CD4-positive, alpha-beta T cell treated with Interleukin-10 for 1 hour (primary cell): ENCODE measurements around the gene C9.
"Not testable (repeated sequence)": the region's sequence is repeated elsewhere in the genome, so short reads cannot be mapped to it uniquely, and the experiment has no call there.

Source experiments
- DNase-seq: peaks from one replicate; pipeline ENCODE4 v3.0.0-alpha.2; 2020

C9 gene

GRCh38 chr5:39319395-39319794 is 44.9 kb downstream of the C9 start:
- DNase-seq, result no peak

DNA sequence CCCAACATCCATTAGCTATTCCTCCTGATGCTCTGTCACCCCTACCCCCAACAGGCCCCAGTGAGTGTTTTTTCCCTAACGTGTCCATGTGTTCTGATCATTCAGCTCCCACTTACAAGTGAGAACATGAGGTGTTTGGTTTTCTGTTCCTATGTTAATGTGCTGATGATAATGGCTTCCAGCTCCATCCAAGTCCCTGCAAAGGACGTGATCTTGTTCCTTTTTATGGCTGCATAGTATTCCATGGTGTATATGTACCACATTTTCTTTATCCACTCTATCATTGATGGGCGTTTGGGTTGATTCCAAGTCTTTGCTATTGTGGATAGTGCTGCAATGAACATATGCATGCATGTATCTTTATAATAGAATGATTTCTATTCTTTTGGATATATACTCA is 47.8 kb downstream of the C9 start:
- DNase-seq, result not testable (repeated sequence)

DNA sequence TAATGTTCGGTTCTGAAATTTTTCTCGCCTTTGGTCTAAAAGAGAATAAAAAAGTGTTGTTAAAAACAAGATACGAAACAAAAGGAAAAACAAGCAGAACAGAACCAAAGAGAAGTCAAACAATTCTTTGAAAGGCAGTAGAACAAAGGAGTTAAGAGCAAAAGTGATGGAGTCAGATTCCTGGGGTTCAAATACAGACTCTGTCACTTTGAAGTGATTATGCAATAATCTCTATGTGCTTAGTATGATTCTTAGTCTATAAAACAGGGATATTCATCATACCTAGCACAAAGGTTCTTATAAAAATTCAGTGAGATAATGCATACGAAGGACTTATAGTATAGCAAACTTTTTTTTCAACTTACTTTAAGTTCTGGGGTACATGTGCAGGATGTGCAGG is 48.3 kb downstream of the C9 start:
- DNase-seq, result no peak

GRCh38 chr5:39314591-39314990 is 49.7 kb downstream of the C9 start:
- DNase-seq, result no peak

GRCh38 chr5:39309534-39309933 is 54.8 kb downstream of the C9 start:
- DNase-seq, result no peak

DNA sequence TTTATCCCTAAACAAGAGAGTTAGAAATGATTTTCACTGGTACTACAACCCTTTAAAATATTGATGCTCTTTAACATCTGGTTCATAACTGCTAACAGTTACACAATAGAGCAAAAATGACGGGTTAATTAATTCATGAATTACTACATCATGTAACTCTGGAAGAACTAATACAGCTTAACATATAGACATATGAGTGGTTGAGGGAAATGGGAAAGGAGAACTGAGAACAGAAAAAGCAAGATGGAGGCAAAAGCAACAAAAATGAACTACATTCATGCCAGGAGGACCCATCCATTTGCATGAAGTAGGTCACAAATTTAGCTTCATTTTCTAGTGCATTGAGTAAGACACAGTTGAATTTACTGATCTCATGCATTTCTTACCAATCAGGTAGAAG is 61.8 kb downstream of the C9 start:
- no peak for DNase-seq

- no peak for DNase-seq
Measured at GRCh38 chr5:39301406-39301805, 62.9 kb downstream of the C9 start.

DNA sequence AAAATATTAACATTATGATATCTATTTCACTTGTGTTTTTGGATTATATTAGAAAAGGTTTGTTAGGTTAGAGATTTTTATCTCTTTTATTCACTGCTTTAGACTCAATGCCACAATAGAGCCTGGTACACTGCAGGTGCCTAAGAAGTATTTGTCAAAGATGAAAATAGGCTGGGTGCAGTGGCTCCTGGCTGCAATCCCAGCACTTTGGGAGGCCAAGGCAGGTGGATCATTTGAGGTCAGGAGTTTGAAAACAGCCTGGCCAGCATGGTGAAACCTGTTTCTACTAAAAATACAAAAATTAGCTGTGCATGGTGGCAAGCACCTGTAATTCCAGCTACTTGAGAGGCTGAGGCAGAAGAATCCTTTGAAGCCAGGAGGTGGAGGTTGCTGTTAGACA is 64.3 kb downstream of the C9 start:
- no peak for DNase-seq

- no peak for DNase-seq
Measured at GRCh38 chr5:39294736-39295135, 69.6 kb downstream of the C9 start.

GRCh38 chr5:39284552-39284951 is 79.7 kb downstream of the C9 start:
- no peak for DNase-seq

DNA sequence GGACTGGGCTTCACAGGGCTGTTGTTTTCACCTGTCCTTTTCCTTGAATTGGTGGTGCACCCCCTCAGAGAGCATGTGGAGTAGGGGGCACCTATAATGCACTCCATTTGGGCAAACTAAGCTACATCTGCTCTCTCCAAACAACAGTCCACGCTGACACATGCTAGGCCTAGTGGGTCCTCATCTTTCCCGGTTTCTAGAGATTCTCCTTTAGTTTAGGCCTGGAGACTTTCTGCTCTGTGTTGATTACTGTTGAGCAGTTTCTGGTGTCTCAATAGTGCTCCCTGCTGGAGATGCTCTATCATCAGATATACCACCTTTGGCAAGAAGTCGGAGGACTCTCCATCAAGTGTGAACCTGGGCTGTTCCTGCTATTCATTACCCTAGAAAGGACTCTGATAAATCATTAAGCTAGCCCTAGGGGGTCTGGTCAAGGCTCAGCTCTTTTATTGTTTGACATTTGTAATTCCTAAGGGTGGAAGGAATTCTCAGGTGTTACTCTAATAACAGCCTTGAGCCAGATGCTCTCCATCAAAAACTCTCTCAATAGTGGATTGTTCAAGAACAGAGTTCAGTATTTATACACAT is 81.0 kb downstream of the C9 start:
- peak; percentile 86 for DNase-seq

DNA sequence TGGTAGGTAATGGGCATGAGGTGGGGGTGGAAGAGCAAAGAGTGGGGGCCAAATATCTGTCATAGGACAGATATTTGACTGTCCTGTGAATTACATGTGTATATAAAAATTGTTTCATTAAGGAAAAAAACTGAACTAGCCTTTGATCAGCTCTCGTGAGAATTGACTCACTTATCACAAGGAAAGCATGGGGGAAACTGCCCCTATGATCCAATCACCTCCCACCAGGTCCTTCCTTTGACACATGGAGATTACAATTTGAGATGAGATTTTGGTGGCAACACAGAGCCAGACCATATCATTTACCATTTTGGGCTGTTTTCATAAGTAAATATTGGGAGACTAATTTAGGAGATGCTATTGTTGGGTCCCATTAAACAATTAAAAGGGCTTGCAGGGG is 81.7 kb downstream of the C9 start:
- no peak for DNase-seq

GRCh38 chr5:39275865-39276264 is 88.4 kb downstream of the C9 start:
- DNase-seq, result not testable (repeated sequence)

- DNase-seq, result peak; percentile 53
Measured at GRCh38 chr5:39274398-39275085, 89.8 kb downstream of the C9 start.

DNA sequence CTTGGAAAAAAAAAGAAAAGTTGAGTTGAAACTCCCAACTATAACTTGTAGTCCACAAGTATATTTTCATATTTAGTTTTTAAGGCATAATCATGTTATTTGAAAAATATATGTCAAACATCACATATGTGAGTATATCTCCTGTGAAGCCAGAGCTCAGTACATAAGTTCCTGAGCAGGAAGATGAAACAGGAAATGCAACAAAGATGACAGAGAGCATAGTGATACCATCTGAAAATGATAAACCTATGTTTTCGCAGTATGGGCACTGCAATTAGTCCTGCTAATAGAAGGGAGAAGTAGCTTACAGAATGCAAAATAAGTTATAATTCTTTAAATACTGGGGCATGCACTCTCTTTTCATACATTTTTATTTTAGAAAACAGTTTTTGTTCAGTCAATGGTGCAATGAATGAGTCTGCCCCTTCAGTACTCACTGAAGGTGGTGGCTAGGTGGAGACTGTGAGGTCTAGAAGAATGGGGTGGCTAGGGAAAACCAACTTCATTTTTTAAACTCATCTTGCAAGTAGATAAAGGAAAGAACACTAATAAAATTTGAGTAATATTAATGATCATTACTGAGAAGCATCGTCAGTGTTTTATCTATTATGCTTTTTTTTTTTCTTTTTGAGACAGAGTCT is 90.9 kb downstream of the C9 start:
- peak; percentile 50 for DNase-seq

- not testable (repeated sequence) for DNase-seq
Measured at GRCh38 chr5:39272869-39273231, 91.4 kb downstream of the C9 start.

GRCh38 chr5:39270225-39270848 is 94.0 kb downstream of the C9 start:
- DNase-seq, result peak; percentile 40

GRCh38 chr5:39267186-39267585 is 97.1 kb downstream of the C9 start:
- no peak for DNase-seq

GRCh38 chr5:39266442-39266841 is 97.9 kb downstream of the C9 start:
- no peak for DNase-seq

DNA sequence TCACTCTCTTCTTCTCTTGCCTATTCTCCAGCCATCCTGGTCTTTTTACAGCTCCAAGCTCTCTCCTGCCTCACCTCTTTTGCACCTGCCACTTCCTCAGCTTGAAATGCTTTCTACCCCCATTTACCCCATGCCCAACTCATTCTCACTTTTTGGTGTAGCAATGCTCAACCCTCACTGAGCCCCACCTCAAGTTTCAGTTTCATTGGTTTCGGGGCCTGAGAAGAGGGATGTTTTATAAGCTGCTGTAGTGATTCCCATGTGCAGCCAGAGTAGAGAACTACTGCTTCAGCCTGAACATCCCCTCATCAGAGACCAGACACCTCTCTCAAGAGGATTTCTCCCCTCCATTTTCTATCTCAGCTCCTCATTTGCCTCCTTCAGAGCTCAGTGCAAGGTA is 99.8 kb downstream of the C9 start:
- DNase-seq, result peak; percentile 31

DNA sequence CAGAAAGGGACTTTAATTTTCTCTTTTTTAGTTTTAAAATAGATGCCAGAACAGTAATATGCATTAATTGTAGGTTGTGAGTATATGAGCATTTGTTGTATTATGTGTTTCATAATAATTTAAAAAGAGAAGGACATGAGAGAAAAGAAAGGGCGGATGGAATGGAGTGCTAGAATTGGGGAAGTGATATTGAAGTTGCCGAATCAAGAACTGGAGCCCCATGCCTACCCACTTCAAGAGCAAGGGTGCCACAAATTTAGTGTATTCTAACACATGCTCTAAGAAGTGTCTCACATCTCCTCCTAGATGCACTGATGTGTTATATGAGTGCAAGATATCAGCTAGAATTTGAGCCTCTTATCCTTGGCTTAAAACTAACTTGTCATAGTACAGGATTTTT is 101.3 kb downstream of the C9 start:
- DNase-seq, result no peak

DNA sequence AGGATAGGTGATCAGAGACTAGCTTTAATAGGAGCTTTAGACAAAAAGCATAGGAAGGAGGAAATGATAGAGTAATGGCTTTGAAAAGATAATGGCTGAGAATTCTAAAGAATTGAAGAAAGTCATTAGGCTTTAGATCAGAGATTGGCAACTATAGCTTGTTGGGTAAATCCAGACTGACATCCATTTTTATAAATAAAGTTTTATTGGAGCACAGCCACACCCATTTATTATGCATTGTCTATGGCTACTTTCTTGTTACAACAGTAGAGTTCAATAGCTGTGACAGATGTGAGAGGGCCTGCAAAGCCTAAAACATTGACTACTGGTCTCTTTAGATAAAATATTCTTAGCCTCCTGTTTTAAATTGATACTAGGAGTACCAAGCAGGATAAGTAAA is 104.2 kb downstream of the C9 start:
- DNase-seq, result no peak

GRCh38 chr5:39257554-39257953 is 106.7 kb downstream of the C9 start:
- no peak for DNase-seq
